Measurements from ENCODE around the gene PRMT1.
A peak's percentile ranks its signal among the peaks of the same experiment; 100 is the strongest.

PRMT1 gene

DNA sequence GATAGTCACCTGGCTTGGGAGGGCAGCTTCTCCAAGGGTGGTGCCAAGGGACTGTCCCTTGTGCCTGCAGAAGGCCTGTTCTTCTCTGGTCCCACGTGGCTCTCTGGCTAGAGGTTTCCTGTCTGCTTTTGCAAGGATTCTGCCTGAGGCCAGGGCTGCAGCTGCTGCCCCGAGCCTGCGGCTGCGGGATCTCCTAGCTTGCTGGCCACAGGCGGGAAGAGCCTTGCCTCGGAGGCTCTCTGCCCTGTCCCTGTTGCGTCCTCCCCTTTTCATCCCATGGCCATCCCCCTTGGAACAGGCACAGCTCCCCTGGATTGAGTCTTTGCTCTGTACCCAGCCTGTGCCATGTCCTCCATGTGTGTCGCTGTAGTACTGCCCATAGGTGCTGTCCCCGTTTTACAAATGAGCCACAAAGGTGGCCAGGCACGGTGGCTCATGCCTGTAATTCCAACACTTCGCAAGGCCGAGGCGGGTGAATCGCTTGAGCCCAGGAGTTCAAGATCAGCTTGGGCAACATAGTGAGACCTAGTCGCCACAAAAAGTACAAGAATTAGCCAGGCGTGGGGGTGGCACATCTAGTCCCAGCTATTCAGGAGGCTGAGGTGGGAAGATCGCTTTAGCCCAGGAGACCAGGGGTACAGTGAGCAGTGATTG, 20.5 kb upstream of the PRMT1 start:
- H3K4me3 Mint-ChIP-seq = no peak overlapping the region
- CTCF ChIA-PET = interaction anchor here (1.4 to 1.5 kb wide), 2 partner anchors 16 to 24 kb away, joined by 3 to 4 read pairs; no protein-coding TSS in a partner anchor
- H3K36me3 Mint-ChIP-seq = peaks cover 39% of the 10 kb centered on the region
- no peaks in the 10 kb centered on the region for H3K27me3 Mint-ChIP-seq
- H3K9me3 Mint-ChIP-seq = no peaks in the 10 kb centered on the region
- peak overlapping the region; percentile 11 for H3K27ac Mint-ChIP-seq
- H3K4me1 Mint-ChIP-seq = peaks cover 2% of the 10 kb centered on the region
- no peak for DNase-seq

- Mint-ChIP-seq H3K27me3 (no peaks in the 10 kb centered on the region), H3K4me1 (peaks cover 4% of the 10 kb centered on the region), H3K27ac (no peak overlapping the region), H3K9me3 (no peaks in the 10 kb centered on the region), H3K4me3 (no peak overlapping the region), H3K36me3 (peaks cover 42% of the 10 kb centered on the region)
- CTCF ChIA-PET = no interaction called here
- DNase-seq = no peak
Measured at GRCh38 chr19:49657493-49658138, 19.5 kb upstream of the PRMT1 start.

DNA sequence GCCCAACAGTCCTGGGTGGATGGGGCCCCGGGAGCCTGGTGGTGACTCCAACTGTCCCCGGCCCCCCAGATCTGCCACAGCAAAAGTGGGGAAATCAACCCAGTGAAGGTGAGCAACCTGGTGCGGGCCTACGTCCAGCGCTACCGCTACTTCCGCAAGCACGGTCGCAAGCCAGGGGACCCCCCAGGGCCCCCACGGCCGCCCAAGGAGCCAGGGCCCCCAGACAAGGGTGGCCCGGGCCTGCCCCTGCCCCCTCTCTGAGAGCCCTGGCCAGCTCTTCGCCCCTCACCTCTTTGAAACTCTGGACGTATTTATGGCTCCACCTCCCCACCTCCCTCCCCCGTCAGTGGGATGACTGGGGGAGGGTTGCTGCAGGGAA, 18.9 kb upstream of the PRMT1 start:
- H3K27ac Mint-ChIP-seq = no peak overlapping the region
- H3K27me3 Mint-ChIP-seq = no peaks in the 10 kb centered on the region
- H3K36me3 Mint-ChIP-seq = peaks cover 44% of the 10 kb centered on the region
- CTCF ChIA-PET = no interaction called here
- peaks cover 9% of the 10 kb centered on the region for H3K4me1 Mint-ChIP-seq
- no peak overlapping the region for H3K4me3 Mint-ChIP-seq
- no peak for DNase-seq
- H3K9me3 Mint-ChIP-seq = no peaks in the 10 kb centered on the region

- CTCF ChIA-PET = no interaction called here
- H3K4me3 Mint-ChIP-seq = no peak overlapping the region
- H3K27ac Mint-ChIP-seq = peak overlapping the region; percentile 28
- H3K4me1 Mint-ChIP-seq = peaks cover 16% of the 10 kb centered on the region
- H3K27me3 Mint-ChIP-seq = no peaks in the 10 kb centered on the region
- H3K9me3 Mint-ChIP-seq = no peaks in the 10 kb centered on the region
- no peak for DNase-seq
- peaks cover 46% of the 10 kb centered on the region for H3K36me3 Mint-ChIP-seq
Measured at GRCh38 chr19:49658566-49659442, 18.3 kb upstream of the PRMT1 start.

DNA sequence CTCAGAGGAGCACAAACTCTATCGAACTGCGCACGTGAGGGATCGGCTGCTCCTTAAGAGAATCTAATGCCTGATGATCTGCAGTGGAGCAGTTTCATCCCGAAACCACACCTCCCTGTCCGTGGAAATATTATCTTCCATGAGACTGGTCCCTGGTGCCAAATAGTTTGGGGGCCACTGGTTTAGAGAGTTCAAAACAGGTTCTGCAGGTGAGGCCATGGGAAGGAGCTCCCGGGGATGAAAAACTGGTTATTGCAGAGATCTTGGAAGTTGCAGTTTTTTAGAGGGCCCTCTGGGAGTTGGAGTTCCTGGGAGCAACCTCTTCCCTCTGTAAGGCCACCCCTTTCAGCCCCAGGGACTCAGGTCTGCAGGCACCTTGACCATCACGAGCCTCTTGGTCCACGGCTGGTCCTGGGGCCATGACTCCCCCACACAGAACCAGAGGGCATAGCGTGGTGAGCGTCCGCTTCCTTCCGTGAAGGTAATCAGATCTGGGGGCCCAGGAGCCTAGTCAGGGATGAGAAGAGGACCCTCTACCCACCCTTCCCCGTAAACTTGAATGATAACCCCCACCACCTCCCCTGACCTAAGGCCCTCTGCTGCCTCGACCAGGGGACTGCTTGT, 16.6 kb upstream of the PRMT1 start:
- H3K27ac Mint-ChIP-seq = peak overlapping the region; percentile 74
- H3K4me3 Mint-ChIP-seq = no peak overlapping the region
- no peaks in the 10 kb centered on the region for H3K27me3 Mint-ChIP-seq
- no peaks in the 10 kb centered on the region for H3K9me3 Mint-ChIP-seq
- no peak for DNase-seq
- CTCF ChIA-PET = interaction anchor here (0.5 to 1.7 kb wide), 3 partner anchors 15 to 341 kb away, joined by 3 read pairs; no protein-coding TSS in a partner anchor
- H3K4me1 Mint-ChIP-seq = peaks cover 22% of the 10 kb centered on the region
- peaks cover 50% of the 10 kb centered on the region for H3K36me3 Mint-ChIP-seq

DNA sequence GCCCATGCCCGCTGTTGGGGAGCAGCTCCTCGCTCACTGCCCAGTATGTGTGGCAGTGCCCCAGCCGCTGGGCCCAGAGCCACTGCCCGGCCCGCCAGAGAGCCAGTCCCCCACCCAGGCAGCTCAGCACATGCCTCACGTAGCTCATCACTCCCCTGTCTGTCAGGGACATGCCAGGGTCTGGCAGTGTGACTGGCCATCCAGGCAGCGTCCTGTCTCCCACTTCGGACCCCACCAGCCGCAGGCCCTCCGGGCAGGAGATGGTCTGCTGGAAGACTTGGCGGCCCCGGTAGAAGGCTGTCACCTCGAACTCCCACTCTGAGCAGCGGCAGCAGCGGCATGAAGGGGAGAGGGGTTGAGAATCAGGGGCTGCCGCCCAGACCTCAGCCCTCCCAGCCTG, 15.1 kb upstream of the PRMT1 start:
- DNase-seq = no peak
- Mint-ChIP-seq H3K27ac (peak overlapping the region; percentile 19), H3K36me3 (peaks cover 43% of the 10 kb centered on the region), H3K4me3 (no peak overlapping the region), H3K4me1 (peaks cover 34% of the 10 kb centered on the region), H3K27me3 (no peaks in the 10 kb centered on the region), H3K9me3 (no peaks in the 10 kb centered on the region)
- CTCF ChIA-PET = interaction anchor here (1.7 kb wide), 1 partner anchor 17 kb away, joined by 3 read pairs; no protein-coding TSS in a partner anchor

GRCh38 chr19:49663224-49663623, 13.8 kb upstream of the PRMT1 start:
- CTCF ChIA-PET = no interaction called here
- Mint-ChIP-seq H3K36me3 (peaks cover 41% of the 10 kb centered on the region), H3K4me1 (peaks cover 42% of the 10 kb centered on the region), H3K27ac (peak overlapping the region; percentile 100), H3K27me3 (no peaks in the 10 kb centered on the region), H3K9me3 (no peaks in the 10 kb centered on the region), H3K4me3 (peak overlapping the region; percentile 99)
- no peak for DNase-seq

DNA sequence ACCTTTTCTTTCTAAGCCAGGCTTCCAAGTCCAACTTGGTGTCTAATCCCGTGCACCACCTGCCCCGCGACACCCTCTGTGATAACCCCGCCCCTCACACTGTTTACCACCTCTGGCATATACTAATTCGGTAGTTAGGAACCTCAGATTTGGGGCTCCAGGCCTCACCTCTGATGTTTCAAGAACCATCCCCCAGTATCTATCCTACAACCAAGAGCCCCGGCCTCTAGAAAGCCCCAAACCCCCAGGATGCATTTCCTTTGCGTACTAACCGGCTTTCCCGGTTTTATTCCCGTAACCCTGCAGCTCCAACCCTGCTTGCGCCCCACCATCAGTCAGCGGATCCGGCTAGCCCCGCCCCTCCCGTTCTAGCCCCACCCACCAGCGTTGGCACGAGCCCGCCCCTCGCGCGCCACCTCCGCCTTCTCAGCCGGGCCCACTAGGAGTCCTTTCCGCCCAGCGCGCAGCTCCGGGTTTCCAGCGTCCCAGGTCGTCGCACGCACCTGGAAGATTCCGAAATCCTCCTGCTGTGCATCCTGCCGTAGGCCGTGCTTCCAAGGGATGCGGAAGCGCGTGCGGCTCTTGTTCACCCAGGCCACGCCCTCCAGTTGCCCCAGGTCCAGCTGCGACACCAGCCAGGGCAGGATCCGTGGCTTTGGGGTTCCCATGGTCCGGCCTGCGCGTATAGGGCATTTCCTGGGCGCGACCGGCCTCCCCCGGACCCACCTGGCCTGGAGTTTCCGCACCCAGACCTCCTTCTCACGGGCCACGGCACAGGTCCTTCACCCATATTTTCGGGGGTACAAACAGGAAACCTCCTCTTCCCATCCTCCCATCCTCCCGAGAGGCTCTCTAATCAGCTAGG, 12.7 kb upstream of the PRMT1 start:
- Mint-ChIP-seq H3K4me1 (peaks cover 42% of the 10 kb centered on the region), H3K36me3 (peaks cover 47% of the 10 kb centered on the region), H3K9me3 (no peaks in the 10 kb centered on the region), H3K27ac (peak overlapping the region; percentile 100), H3K4me3 (peak overlapping the region; percentile 99), H3K27me3 (no peaks in the 10 kb centered on the region)
- DNase-seq = peak; percentile 95
- CTCF ChIA-PET = interaction anchor here (0.7 to 1.6 kb wide), 6 partner anchors 8 to 188 kb away, joined by 3 to 5 read pairs (median 4); partner anchors contain the start of genes PRMT1 and SCAF1

DNA sequence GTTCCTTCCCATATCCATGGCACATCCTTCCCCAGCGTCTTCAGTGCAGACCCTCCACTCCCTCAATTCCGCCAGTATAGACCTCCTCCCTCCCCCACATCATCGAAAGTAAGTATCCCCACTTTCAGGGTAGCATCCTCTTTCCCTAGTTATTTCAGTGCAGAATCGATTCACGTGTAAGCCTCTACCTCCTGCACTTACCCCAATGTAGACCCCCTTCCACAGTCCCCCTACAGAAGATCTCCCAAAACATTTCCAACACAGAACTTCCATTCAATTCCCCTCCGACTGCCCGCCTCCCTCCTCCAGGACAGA, 12.1 kb upstream of the PRMT1 start:
- Mint-ChIP-seq H3K27ac (peak overlapping the region; percentile 100), H3K4me3 (peak overlapping the region; percentile 99), H3K9me3 (no peaks in the 10 kb centered on the region), H3K36me3 (peaks cover 50% of the 10 kb centered on the region), H3K27me3 (no peaks in the 10 kb centered on the region), H3K4me1 (peaks cover 45% of the 10 kb centered on the region)
- DNase-seq = no peak
- CTCF ChIA-PET = interaction anchor here (1.3 to 1.6 kb wide), 3 partner anchors 9 to 23 kb away, joined by 4 to 5 read pairs (median 4); partner anchors contain the start of gene SCAF1

DNA sequence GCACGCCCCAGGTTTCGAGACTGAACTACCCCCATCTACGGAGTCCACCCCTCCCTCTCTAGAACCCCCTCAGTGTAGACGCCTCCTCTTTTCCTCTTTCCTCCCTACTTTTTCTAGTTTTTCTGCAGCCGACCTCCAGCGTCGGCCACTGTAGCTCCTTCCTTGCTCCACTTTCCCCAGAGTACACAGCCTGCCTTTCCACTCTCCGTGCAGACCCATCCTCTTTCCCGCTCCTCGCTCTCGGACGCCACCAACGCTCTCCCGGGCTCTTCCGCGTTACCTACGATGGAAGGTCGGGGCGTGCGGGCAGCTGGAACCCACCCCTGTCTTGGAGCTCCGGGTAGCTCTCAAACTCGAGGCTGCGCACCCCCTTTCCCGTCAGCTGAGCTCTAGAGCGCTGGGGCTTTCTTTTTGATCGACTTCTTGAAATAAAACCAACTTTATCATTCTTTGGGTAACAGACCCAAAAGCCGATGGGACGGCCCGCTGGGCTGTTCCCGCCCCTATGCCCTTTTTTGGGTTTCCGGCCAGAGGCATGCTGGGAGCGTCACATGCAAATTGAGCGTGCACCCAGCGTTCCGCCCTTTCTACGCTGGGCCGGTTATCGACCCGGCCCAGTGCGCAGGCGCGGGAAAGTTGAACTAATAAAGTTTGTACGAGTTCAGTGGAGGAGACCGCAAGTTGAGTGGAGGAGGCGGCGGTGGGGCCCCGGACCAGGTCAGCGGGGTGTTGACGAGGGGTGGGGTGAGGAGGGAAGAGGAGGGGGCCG, 11.5 kb upstream of the PRMT1 start, which contains the start of the genes BCL2L12 and IRF3:
Gene BCL2L12, plus strand, starts transcription at position 583 of the 769 bp plus-strand sequence. CDS start 760 bp downstream, outside the sequence.
Gene IRF3, minus strand, starts transcription at position 507 of the 769 bp plus-strand sequence. CDS start 1,019 bp downstream, outside the sequence.
- Mint-ChIP-seq H3K9me3 (no peaks in the 10 kb centered on the region), H3K27ac (peak within 1 kb of the TSS; percentile 100), H3K36me3 (peaks cover 47% of the 10 kb centered on the region), H3K4me3 (peak within 1 kb of the TSS; percentile 99), H3K27me3 (no peaks in the 10 kb centered on the region), H3K4me1 (peaks cover 43% of the 10 kb centered on the region)
- DNase-seq = peak; percentile 100
- CTCF ChIA-PET = interaction anchor here (1.3 to 1.6 kb wide), 3 partner anchors 9 to 24 kb away, joined by 4 to 5 read pairs (median 4); partner anchors contain the start of gene SCAF1

DNA sequence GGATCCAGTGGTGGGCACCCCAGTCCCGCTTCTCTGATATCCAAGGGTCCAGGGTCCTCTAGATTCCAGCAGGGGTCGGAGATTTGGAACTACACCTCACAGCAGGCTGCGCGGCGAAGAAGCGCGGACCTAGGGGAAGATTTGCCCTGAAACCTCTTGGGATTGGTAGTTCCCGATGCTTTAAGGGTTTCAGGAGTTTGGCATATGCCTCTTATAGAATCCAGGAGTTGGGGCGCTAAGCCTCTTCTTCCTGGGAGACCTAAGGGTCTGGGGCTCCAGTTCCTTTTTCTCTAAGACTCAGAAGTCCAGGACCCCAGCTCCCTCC, 11.0 kb upstream of the PRMT1 start:
- H3K4me3 Mint-ChIP-seq = peak overlapping the region; percentile 99
- H3K36me3 Mint-ChIP-seq = peaks cover 48% of the 10 kb centered on the region
- peak overlapping the region; percentile 100 for H3K27ac Mint-ChIP-seq
- DNase-seq = no peak
- no peaks in the 10 kb centered on the region for H3K9me3 Mint-ChIP-seq
- no peaks in the 10 kb centered on the region for H3K27me3 Mint-ChIP-seq
- H3K4me1 Mint-ChIP-seq = peaks cover 43% of the 10 kb centered on the region
- CTCF ChIA-PET = interaction anchor here (1.3 to 1.6 kb wide), 2 partner anchors 9 to 11 kb away, joined by 4 to 5 read pairs; no protein-coding TSS in a partner anchor

DNA sequence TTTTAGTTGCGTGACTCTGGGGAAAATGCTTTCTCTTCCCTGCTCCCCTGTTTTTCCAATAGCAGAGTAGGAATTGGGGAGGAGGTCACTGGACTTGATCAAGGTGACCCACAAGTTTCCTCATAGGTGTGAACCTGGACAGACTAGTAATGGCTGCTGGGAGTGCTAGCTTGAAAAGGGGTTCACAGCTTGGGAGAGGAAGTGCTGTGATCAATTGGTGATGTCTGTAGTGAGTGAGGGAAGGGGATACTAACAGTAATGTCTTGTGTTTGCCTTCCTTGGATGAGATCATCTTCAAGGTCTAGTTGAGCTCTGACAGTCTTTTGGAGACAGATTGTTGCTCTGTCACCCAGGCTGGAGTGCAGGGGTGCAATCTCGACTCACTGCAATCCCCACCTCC, 9.6 kb upstream of the PRMT1 start:
- CTCF ChIA-PET = interaction anchor here (0.7 kb wide), 1 partner anchor 9 kb away, joined by 3 read pairs; no protein-coding TSS in a partner anchor
- DNase-seq = no peak
- Mint-ChIP-seq H3K9me3 (no peaks in the 10 kb centered on the region), H3K4me1 (peaks cover 51% of the 10 kb centered on the region), H3K36me3 (peaks cover 49% of the 10 kb centered on the region), H3K27ac (peak overlapping the region; percentile 51), H3K27me3 (no peaks in the 10 kb centered on the region), H3K4me3 (peak overlapping the region; percentile 99)

All from activated naive CD4-positive, alpha-beta T cell treated with anti-CD3 and anti-CD28 coated beads, Interleukin-2, amount 10 ng/mL, durations not matched to agents 7 days and 5 days (primary cell).